ENCODE measurements around the gene IQSEC1.

The IQSEC1 gene

DNA sequence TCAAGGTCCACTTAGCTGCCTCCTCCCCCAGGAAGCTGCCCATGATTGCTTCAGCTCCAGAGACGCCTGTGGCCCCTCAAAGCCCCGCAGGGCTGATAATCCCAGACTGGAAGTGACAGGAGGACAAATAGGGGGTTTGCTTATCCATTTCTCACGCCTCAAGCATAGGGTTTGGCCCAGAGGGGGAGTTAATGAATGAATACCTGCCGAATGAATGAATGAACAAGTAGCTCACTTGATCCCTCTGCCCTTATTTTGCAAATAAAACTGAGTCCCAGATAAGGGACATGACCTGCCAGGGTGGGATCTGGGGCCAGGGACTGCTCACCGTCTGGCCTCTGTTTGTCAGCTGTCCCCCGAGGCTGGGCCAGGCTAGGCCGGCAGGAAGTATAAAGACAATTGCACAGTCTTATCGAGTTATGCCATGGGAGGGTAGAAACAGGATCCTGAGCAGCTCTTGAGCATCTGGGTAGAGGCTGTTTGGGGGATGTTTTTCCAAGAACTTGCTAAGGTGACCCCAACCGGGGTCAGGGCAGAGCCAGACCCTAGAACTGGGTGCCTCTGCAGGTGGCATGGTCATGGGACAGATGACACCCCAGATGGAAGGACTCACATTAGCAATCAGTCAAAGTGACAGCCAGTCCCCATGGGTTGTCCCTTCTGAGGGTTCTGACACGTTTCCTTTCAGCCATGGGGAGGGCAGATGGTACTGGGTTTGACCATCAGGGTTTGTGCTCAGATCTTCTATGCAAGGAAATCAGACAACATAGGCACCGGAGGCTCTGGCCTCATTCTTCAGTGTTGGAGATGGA, 45.0 kb downstream of the IQSEC1 start:
- no peaks in the 10 kb centered on the region for H3K27me3 Mint-ChIP-seq
- no peak overlapping the region for H3K4me3 Mint-ChIP-seq
- no peak for ATAC-seq
- peaks cover 54% of the 10 kb centered on the region for H3K4me1 Mint-ChIP-seq
- H3K27ac Mint-ChIP-seq = no peak overlapping the region
- peaks cover 15% of the 10 kb centered on the region for H3K36me3 Mint-ChIP-seq
- H3K9me3 Mint-ChIP-seq = peaks cover 8% of the 10 kb centered on the region

DNA sequence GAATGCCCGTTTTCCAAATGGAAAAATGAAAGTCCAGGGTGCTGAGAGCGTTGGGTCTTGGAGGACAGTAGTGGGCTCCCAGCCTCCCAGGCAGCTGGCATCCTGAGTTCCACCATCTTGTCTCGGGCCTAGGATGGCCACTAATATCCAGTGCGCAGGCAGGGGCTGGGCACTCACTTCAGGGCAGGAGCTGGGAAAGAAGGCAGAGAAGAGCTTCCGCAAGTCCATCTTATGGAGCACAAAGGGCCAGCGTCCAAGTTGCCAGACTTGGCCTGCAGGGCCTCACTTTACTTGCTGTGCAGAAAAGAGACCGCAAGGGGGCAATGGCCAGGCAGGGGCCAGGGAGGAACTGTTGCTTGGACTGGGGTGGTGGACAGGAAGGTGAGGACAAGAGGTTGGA, 46.1 kb downstream of the IQSEC1 start:
- ATAC-seq = no peak
- no peak overlapping the region for H3K4me3 Mint-ChIP-seq
- no peak overlapping the region for H3K27ac Mint-ChIP-seq
- H3K36me3 Mint-ChIP-seq = peaks cover 15% of the 10 kb centered on the region
- peaks cover 60% of the 10 kb centered on the region for H3K4me1 Mint-ChIP-seq
- H3K27me3 Mint-ChIP-seq = no peaks in the 10 kb centered on the region
- peaks cover 8% of the 10 kb centered on the region for H3K9me3 Mint-ChIP-seq

DNA sequence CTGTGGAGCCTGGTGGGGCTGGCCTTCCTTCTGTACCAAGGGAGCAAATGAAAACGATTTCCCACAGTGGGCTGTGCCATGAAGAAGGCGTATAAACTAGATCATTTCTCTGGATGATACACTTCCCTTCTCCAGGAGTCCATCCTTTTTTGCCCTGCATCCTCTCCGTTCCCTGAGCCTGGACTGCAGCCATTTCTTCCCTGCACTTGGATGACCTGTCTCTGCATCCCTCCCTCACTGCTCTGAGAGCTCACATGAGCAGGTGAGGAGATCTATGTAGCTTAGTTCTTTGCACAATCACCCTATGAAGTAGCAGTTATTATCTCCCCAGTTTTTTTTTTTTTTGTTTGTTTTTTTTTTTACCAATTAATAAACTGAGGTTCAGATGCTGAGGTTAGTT, 46.7 kb downstream of the IQSEC1 start:
- H3K36me3 Mint-ChIP-seq = peaks cover 20% of the 10 kb centered on the region
- no peak overlapping the region for H3K4me3 Mint-ChIP-seq
- peak overlapping the region; percentile 6 for H3K27ac Mint-ChIP-seq
- no peak for ATAC-seq
- H3K27me3 Mint-ChIP-seq = no peaks in the 10 kb centered on the region
- peaks cover 54% of the 10 kb centered on the region for H3K4me1 Mint-ChIP-seq
- peaks cover 8% of the 10 kb centered on the region for H3K9me3 Mint-ChIP-seq

DNA sequence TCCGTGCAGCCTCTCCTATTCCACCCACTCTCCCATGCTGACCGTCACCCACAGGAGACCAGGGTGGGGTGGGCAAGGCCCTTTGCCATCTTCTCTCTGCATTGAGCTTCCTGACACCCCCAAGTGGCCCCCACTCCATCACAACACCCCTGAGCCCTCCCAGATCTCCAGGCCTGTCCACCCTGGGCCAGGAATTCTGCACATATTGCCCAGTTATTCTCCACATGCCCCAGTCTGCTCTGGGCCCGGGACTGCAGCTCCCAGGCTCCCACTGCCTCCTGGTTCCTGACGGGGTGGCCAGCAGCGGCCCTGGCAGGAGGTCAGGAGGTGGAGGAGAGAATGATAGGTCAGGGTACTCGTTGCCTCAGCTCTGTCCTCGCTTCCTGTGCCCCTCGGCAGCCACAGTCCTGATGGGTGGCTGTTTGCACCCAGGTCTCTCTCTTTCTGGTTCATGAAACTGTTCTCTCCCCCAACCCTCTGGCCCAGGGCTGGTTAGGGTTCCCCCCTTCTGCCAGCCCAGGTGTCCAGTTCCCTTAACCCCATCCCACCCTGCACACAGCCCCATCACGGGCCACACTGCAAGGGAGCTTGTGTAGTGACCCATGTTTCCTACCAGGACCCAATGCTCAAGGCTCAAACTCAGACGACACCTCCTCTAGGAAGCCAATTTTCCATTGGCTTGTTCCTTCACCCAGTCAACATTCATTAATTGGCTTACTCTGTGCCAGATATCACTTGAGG, 47.3 kb downstream of the IQSEC1 start:
- H3K27ac Mint-ChIP-seq = peak overlapping the region; percentile 6
- no peak for ATAC-seq
- peaks cover 52% of the 10 kb centered on the region for H3K4me1 Mint-ChIP-seq
- no peaks in the 10 kb centered on the region for H3K27me3 Mint-ChIP-seq
- H3K4me3 Mint-ChIP-seq = no peak overlapping the region
- peaks cover 8% of the 10 kb centered on the region for H3K9me3 Mint-ChIP-seq
- H3K36me3 Mint-ChIP-seq = peaks cover 20% of the 10 kb centered on the region

DNA sequence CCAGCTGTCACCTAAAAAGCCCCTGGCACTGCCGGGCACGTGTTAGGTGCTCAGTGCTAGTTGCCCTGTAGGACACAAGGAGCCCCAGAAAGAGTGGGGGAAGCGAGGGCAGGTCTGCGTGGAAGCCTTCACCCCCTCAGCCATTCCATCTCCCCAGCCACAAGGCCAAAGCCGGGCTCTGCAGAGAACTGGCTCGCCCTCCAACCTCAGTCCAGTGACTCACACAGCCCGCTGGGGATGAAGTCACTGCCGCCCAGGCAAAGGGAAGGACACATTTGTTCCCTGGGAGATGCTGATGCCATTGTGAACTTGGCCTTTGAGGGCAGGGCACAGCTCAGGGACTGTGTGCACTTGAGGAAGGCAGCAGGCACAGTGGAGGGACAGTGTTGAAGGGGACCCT, 48.1 kb downstream of the IQSEC1 start:
- Mint-ChIP-seq H3K27ac (peak overlapping the region; percentile 90), H3K4me3 (no peak overlapping the region), H3K27me3 (no peaks in the 10 kb centered on the region), H3K4me1 (peaks cover 61% of the 10 kb centered on the region), H3K36me3 (peaks cover 28% of the 10 kb centered on the region), H3K9me3 (peaks cover 8% of the 10 kb centered on the region)
- no peak for ATAC-seq

DNA sequence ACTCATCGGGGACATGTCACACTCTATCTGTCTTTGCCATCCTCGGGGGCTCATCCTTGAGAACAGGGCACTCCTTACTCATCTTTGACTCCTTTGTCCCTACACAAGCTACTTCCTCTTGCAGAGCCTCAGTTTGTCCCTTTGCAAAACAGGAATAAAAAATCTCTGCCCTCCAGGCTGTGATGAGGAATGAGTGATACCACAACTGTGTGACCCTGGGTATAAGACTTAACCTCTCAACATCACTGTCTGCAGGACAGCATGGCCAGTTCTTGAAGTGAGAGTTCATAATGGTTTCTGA, 48.5 kb downstream of the IQSEC1 start:
- Mint-ChIP-seq H3K4me3 (no peak overlapping the region), H3K27me3 (no peaks in the 10 kb centered on the region), H3K27ac (peak overlapping the region; percentile 90), H3K36me3 (peaks cover 28% of the 10 kb centered on the region), H3K9me3 (peaks cover 8% of the 10 kb centered on the region), H3K4me1 (peaks cover 64% of the 10 kb centered on the region)
- ATAC-seq = no peak

DNA sequence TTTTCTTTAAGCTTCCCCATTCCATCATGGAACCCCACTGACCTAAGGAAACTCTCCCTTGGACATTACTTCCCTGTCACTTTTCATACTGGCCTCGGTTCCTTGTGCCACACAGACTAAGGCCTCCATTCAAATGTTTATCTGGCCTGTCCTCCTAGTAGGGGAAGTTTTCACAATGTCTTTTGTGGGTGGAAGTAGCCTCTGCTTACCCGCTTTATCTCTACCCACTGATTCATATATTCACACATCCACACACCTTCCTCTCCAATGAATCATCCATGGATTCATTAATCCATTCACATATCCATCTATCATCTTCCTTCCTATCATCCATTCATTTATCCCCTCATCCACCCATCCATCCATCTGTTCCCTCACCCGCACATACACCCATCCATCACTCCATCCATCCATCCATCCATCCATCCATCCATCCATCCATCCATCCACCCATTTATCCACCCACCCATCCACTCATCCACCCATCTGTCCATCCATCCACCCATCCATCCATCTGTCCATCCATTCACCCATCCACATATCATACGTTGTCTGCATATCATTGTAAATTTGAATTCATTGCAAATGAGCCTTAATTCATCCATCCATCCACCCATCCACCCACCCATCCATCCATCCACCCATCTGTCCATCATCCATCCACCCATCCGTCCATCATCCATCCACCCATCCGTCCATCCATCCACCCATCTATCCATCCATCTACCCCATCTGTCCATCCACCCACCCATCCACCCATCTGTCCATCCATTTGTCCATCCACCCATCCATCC, 49.1 kb downstream of the IQSEC1 start:
- Mint-ChIP-seq H3K4me3 (no peak overlapping the region), H3K36me3 (peaks cover 28% of the 10 kb centered on the region), H3K27ac (peak overlapping the region; percentile 90), H3K27me3 (no peaks in the 10 kb centered on the region), H3K4me1 (peaks cover 68% of the 10 kb centered on the region), H3K9me3 (peaks cover 8% of the 10 kb centered on the region)
- ATAC-seq = no peak

DNA sequence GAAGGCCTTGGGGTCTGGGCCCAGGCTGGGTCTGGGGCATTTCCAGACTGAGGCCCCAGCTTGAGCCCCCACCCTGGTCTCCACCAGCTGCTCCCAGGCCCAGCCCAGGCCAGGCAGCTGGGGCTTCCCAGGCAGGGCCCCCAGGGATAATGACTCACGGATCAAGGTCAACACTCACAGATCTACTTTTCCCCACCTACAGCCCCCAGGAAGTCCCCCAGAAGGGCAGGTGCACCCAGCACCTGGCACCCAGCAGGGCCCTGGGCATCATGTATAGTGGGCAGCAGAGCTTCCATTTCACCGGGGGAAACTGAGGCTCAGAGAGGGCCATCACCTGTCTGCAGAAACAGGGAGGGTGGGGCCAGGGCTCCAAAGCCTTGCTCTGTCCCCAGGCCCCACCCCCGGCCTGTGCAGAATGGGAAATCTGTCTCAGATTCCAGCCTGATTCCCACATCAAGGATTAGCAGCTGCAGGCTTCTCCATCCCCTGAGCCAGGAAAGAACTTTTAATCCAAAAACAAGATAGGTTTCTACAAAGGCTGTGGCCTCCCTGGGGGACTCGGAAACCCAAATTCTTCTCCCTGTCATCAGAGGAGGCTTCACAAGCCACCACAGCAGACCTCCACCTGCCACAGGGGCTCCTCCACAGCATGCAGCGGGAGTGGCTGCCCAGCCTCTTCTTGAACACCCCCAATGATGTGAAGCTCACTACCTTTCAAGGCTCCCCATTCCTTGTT, 49.8 kb downstream of the IQSEC1 start:
- Mint-ChIP-seq H3K4me1 (peaks cover 73% of the 10 kb centered on the region), H3K36me3 (peaks cover 28% of the 10 kb centered on the region), H3K4me3 (peak overlapping the region; percentile 35), H3K27ac (peak overlapping the region; percentile 90), H3K9me3 (peaks cover 8% of the 10 kb centered on the region), H3K27me3 (no peaks in the 10 kb centered on the region)
- ATAC-seq = peak; percentile 70

DNA sequence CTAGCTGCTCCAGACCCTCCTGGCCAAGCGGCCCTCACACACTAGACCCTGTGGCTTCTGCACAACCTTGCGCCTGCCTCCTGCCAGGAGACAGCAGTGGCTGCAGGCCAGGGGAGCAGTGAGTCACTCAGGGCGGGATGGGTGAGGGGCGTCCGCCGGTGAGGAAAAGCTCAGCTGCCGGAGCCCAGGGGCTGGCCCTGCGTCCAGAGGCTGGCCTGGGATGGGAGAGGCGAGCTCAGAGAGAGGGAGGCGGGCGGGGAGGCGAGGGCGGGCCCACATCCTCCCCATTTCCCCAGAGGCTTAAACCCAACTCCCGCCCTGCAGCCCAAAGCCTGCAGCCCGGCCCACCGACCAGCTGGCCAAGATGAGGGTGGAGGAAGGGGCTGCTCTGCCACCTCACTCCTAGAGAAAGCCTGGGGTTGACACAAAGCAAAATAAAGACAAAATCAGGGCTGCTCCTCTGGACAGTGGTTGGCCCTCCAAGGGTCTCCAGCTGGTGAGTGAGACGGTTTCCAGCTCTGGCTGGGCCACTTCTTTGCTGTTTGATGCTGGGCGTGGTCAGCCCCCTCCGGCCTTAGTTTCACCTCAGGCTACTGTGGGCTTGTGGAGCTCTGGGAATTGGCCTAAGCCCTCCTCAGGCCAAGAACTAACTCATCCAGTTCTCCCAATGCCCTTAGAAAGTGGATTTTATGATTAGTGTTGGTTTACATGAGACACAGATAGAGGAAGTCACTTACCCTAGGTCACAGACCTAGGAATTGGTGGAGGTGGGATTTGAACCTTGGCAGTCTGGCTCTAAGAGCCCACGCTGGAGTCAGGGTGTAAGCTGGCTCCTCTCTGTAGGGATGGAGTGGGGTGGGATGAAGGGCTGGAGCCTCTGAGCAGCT, 50.6 kb downstream of the IQSEC1 start:
- peak; percentile 70 for ATAC-seq
- H3K4me1 Mint-ChIP-seq = peaks cover 79% of the 10 kb centered on the region
- H3K9me3 Mint-ChIP-seq = peaks cover 8% of the 10 kb centered on the region
- no peaks in the 10 kb centered on the region for H3K27me3 Mint-ChIP-seq
- peaks cover 28% of the 10 kb centered on the region for H3K36me3 Mint-ChIP-seq
- H3K4me3 Mint-ChIP-seq = peak overlapping the region; percentile 94
- H3K27ac Mint-ChIP-seq = peak overlapping the region; percentile 90

DNA sequence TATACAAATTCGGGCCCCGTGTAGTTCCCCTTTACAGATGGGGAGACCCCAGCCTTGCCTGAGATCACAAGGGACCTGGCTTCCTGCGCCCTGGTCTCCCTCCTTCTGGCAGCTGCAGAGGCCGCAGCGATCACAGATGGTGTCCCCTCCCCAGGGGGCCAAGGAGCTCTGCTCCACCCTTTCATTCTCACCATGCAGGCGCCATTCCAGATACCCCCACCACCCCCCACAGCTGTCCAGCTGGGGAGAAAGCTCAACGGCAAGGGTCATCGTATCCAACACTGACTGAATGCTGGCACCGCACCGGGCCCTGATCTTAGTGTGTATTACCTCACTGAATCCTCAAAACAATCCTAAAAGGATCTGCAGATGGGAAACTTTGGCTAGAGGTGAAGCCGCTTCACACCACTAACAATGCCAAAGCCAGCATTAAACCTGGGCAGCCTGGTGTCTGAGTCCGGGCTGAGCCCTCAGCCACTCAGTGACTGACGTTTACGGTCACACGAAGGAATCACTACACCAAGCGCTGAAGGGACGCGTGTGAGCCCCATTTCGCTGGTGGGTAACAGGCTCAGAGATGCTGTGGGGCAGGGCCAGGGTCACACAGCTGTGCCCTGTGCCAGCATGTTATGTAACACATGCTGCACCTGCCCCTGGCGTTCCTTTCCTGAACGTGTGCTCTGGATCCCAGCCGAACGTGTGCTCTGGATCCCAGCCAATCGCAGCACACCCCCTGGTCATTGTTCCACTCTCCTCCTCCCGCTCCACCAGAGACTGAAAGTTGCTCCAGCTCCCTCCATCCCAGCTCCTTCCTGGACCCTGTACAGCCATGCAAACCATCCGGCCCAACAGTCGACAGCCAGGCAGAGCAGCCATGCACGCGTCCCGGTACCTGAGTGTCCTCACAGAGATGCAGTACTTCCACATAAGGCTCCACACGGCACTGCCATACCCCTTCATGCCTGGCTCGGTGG, 51.8 kb downstream of the IQSEC1 start:
- no peaks in the 10 kb centered on the region for H3K27me3 Mint-ChIP-seq
- peak; percentile 64 for ATAC-seq
- H3K27ac Mint-ChIP-seq = peak overlapping the region; percentile 90

DNA sequence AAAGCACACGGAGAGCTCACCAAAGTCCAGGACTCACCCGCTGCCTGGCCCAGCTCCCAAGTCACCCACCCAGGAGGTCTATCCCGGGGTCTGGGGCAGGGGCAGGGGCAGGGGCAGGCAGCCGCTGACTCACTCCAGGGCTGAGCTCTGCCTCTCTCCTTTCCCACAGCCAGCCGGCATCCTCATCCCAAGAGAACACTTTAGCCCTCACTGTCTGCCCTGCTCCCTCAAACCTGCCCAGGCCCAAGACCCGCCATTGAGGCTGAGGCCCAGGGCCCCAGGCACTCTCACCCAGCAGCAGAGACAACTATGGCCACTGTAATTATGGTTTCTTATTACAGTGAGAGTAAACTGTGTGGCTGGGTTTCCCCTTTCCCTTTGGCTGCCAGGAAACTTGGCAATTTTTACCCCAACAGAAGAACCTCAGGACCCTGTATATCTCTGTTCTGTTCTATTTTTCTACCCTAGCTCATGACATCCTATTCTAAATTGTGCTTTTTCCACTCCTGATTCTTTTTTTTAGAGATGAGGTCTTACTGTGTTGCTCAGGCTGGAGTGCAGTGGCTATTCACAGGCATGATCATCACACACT, 53.0 kb downstream of the IQSEC1 start:
- Mint-ChIP-seq H3K4me3 (peak overlapping the region; percentile 94), H3K27me3 (no peaks in the 10 kb centered on the region), H3K9me3 (peaks cover 8% of the 10 kb centered on the region), H3K4me1 (peaks cover 83% of the 10 kb centered on the region), H3K27ac (peak overlapping the region; percentile 90), H3K36me3 (peaks cover 30% of the 10 kb centered on the region)
- ATAC-seq = no peak

More for the DNA sequence above, 51.8 kb downstream of the IQSEC1 start:
- H3K9me3 Mint-ChIP-seq = peaks cover 8% of the 10 kb centered on the region
- H3K36me3 Mint-ChIP-seq = peaks cover 30% of the 10 kb centered on the region
- H3K4me3 Mint-ChIP-seq = peak overlapping the region; percentile 94
- peaks cover 83% of the 10 kb centered on the region for H3K4me1 Mint-ChIP-seq

DNA sequence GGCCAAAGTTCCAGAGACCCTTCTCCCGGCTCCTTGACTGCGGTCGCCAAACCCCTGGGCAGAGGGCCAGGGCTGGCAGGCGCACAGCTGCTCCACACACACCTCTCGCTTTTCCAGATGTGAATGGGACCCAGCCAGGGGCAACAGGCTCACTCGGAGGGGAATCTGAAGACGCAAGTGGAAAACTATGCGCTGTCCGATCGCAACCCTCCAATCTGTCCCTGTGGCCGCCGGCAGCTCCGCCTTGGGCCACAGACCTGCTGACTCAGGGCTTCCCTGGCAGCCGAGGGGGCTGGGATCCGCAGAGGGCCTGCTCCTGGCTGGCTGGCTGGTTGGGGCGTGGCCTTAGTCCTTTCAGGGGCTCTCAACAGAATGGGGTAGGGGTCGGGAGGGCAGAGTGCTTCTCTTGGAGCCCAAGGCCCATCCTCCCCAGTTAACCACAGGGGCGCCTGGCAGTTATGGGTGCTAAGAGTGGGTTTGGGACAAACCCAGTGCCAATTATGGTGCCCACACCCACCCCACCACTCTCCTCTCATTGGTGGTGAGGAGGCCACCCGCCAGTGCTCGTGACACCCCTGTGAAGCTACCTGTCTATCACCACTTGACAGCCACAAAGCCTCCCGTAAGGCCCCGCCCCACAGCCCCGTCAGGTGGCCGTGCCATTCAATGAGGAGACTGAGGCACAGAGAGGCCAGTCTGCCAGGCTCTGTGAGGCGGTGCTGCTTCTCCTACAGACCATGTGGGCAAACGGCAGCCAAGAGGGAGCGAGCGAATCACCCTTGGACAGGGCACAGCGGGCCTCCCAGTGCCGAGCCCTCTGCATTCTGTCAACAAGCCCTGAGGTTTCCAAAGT, 53.8 kb downstream of the IQSEC1 start:
- ATAC-seq = no peak
- Mint-ChIP-seq H3K27me3 (no peaks in the 10 kb centered on the region), H3K27ac (peak overlapping the region; percentile 93), H3K9me3 (peaks cover 5% of the 10 kb centered on the region), H3K36me3 (peaks cover 27% of the 10 kb centered on the region), H3K4me3 (peak overlapping the region; percentile 94), H3K4me1 (peaks cover 83% of the 10 kb centered on the region)

Data from stimulated activated memory B cell treated with anti-CD40 and anti-IgM and Interleukin-4, amounts not matched to agents 10 μg/mL and 1 μg/mL and 100 μg/mL, for 72 hours (primary cell).